Activated T-cell treated with anti-CD3 and anti-CD28 coated beads, Interleukin-2, amount 50 U/mL, for 72 hours (primary cell): ENCODE data around the gene CILP2. TPM values are rescaled to one million over a fixed set of nuclear protein-coding genes. Genes with fewer than 3 reads are reported as not detected.
A peak's percentile ranks its signal among the peaks of the same experiment; 100 is the strongest.

ENCODE experiments used
- ATAC-seq, 2 donors: fragments of 150-1000 bp; cut with Tn5 transposase; replicated peaks in 1 of 2; 2 replicates each; pipeline ENCODE4 v1.10.0; 2021; ENCODE audit warnings: moderate library complexity in 2 of 2, mild to moderate bottlenecking in 1 of 2
- DNase-seq, 2 donors: peaks; one replicate each; pipeline ENCODE4 v3.0.0; 2021 to 2022; ENCODE audit warnings: mixed read lengths in 1 of 2
- H3K27ac Mint-ChIP-seq: one replicate; pipeline ENCODE4 v1.8.0; 2022; ENCODE audit warnings: mild to moderate bottlenecking, moderate library complexity, mixed read lengths
- H3K27me3 Mint-ChIP-seq: one replicate; pipeline ENCODE4 v1.8.0; 2022; ENCODE audit warnings: low read depth, mixed read lengths
- H3K36me3 Mint-ChIP-seq, 2 donors: one replicate each; pipeline ENCODE4 v1.8.0; 2022; ENCODE audit warnings: mixed read lengths in 2 of 2, mild to moderate bottlenecking in 1 of 2; ENCODE audit not compliant: insufficient read depth in 2 of 2
- H3K4me1 Mint-ChIP-seq: one replicate; pipeline ENCODE4 v1.8.0; 2022; ENCODE audit warnings: low read depth, mixed read lengths
- H3K4me3 Mint-ChIP-seq, 2 donors: one replicate each; pipeline ENCODE4 v1.8.0; 2022; ENCODE audit warnings: mild to moderate bottlenecking in 2 of 2, mixed read lengths in 2 of 2, moderate library complexity in 2 of 2
- H3K9me3 Mint-ChIP-seq, 2 donors: one replicate each; pipeline ENCODE4 v1.8.0; 2022; ENCODE audit warnings: mixed read lengths in 2 of 2
- total RNA-seq, 2 donors: library from RNA; stranded (reverse); gene quantifications; one replicate each; pipeline ENCODE4 v1.2.3, GENCODE V29; 2022

Gene CILP2
- total RNA-seq, 2 donors from 2014 or later, result 0.44 to 0.86 TPM

DNA sequence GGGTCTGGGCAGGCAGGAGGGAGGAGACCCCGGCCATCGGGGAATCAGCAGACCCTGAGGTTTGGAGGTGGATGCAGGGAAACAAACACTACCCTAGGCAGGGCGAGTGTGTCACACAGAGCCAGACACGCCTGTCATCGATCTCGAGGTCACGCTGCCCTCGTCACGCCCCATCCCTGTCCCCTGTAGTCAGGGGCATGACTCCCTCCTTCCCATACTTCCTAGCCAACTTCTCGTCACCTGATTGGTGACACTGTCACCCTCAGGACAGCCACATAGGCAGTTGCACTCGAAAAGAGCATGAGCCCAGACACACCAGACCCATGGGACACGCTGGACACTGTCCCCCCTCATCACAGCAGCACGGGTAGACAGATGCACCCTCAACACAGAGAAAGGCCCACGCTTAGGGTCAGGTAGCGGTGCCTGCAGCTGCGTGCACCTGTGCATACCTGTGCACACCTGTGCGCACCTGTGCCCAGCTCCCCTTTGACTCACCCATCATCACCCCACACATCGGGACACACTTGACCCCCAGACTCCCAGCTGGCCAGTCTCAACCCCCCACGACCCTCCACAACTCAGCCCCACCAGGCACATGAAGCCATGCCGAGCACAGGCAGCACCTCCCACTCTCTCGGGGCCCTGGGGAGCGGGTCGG lies 11.9 kb downstream of the CILP2 start:
- DNase-seq (no peak), ATAC-seq (no peak)
- Mint-ChIP-seq H3K4me1 (peaks cover 5% of the 10 kb centered on the region), H3K27ac (no peak overlapping the region), H3K27me3 (no peaks in the 10 kb centered on the region), H3K4me3 (no peak overlapping the region), H3K36me3 (no peaks in the 10 kb centered on the region), H3K9me3 (no peaks in the 10 kb centered on the region)

DNA sequence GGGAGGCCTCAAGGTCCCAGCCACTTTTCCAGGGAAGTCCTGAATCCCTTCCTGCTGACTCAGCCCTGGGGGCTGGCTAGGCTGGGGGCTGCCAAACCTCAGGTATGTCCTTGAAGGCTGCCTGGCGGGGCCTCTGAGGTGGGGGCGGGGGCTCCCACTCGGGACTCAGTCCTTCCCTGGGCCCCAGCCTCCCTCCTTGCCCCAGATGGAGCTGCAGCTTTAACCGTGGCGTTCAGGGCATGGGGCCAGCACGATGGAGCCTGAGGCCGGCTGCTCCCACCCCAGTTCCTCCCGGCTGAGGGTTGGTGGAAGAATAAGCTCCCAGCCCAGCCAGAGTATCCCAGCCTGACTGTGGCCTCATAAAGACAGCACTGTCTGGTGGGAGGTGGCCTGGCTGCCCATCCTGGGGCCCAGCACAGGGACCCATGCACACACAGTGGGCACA lies 12.4 kb downstream of the CILP2 start:
- no peaks in the 10 kb centered on the region for H3K36me3 Mint-ChIP-seq
- no peak overlapping the region for H3K4me3 Mint-ChIP-seq
- H3K9me3 Mint-ChIP-seq, result no peaks in the 10 kb centered on the region
- ATAC-seq (no peak), DNase-seq (no peak)
- no peak overlapping the region for H3K27ac Mint-ChIP-seq
- peaks cover 5% of the 10 kb centered on the region for H3K4me1 Mint-ChIP-seq
- H3K27me3 Mint-ChIP-seq, result no peaks in the 10 kb centered on the region

DNA sequence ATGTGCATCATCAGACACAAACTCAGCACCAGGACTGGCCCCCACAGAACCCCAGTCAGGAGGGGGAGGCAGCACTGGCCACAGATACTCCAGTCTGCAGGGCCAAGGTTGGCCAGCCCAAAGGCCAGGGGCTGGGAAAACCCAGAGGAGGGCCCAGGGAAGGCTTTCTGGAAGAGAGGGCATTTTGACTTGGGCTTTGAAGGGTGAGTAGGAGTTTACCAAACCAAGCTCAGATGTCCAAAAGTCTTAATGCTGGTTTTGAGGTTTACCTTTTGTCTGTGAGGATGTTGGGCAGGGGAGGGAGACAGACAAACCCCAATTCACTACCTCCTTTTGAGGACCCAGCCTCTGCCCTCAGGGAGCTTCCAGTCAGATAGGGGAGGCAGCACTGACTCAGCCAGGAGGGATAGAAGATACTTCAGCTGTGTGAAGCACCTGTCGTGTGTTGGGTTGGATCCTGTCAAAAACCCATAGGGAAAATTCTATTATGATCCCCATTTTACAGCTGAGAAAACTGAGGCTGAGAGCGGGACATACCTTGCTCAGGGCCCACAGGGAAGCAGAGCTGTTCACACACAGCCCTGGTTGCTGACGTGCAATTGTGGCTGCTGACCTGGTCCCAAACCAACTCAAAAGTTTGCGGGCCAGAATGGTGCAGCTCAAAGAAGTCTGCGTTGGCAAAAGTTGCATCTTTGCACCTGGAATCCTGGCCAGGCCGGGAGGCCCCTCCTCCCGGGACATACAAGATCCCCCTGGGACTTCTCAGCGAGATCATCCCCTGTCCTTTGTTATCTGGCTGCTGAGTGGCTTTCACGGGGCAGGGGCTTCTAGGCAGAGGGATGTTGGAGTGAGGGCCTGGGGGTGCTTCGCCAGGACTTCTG lies 13.1 kb downstream of the CILP2 start:
- Mint-ChIP-seq H3K27ac (no peak overlapping the region), H3K36me3 (no peaks in the 10 kb centered on the region), H3K4me3 (no peak overlapping the region), H3K4me1 (peaks cover 5% of the 10 kb centered on the region), H3K9me3 (no peaks in the 10 kb centered on the region), H3K27me3 (no peaks in the 10 kb centered on the region)
- ATAC-seq, result no peak
- no peak for DNase-seq

DNA sequence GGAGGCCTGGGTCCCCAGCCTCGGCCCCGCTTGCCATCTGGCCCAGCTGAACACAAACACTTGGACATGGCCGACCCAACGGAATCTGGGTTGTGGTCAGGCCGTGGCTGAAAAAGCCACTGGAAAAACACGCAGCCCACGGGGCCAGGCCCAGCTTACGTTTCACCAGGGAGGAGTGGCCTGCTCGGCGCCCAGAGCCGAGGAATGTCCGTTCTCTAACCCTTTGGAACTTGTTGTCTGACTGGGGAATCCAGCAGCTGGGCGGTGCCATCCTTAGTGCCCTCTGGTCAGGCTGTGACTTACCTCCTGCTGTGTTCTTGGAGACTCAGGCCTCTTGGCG lies 13.8 kb downstream of the CILP2 start:
- H3K4me3 Mint-ChIP-seq, result no peak overlapping the region
- no peaks in the 10 kb centered on the region for H3K9me3 Mint-ChIP-seq
- H3K27ac Mint-ChIP-seq, result no peak overlapping the region
- no peaks in the 10 kb centered on the region for H3K36me3 Mint-ChIP-seq
- no peak for DNase-seq
- no peak for ATAC-seq
- H3K4me1 Mint-ChIP-seq, result peaks cover 5% of the 10 kb centered on the region
- H3K27me3 Mint-ChIP-seq, result no peaks in the 10 kb centered on the region

DNA sequence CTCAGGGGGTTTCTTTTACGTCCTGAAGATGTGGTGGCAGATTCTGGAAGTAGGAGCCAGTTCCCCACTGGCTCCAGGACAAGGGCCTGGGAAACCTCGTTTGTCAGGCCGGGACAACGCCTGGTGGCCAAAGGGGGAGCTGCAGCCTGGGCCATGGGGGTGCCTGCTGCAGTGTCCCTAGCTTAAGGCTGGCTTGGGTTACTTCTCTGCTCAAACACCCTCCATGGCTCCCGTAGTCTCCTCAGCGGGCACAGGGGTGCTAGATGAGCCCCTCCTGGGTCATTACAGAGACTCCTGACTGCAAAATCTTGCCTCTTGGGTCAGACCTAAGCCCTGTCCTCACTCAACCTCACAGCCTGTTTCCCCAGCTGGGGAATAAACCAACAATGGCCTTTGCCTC lies 14.7 kb downstream of the CILP2 start:
- Mint-ChIP-seq H3K4me3 (no peak overlapping the region), H3K27ac (no peak overlapping the region), H3K36me3 (no peaks in the 10 kb centered on the region), H3K4me1 (peaks cover 5% of the 10 kb centered on the region), H3K9me3 (no peaks in the 10 kb centered on the region), H3K27me3 (no peaks in the 10 kb centered on the region)
- peak; percentile 35 to 41 for ATAC-seq
- DNase-seq, result peak in 1 of 2 donors; percentile 32

DNA sequence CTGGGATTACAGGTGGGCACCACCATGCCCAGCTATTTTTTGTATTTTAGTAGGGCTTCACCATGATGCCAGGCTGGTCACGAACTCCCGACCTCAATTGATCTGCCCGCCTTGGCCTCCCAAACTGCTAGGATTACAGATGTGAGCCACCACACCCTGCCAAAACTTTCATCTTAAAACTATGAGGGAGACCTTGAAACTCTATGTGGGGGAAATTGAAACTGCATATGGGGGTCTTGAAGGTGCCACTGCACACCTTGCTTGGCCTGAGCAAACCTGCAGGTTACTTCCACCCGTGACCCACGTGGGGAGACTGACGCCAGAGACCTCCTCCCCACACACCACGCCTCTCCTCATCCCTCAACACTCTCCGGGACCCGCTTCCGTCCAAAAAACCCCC lies 15.6 kb downstream of the CILP2 start:
- Mint-ChIP-seq H3K36me3 (no peaks in the 10 kb centered on the region), H3K4me1 (peaks cover 5% of the 10 kb centered on the region), H3K9me3 (no peaks in the 10 kb centered on the region), H3K27me3 (no peaks in the 10 kb centered on the region), H3K4me3 (no peak overlapping the region), H3K27ac (no peak overlapping the region)
- DNase-seq (no peak), ATAC-seq (no peak)

DNA sequence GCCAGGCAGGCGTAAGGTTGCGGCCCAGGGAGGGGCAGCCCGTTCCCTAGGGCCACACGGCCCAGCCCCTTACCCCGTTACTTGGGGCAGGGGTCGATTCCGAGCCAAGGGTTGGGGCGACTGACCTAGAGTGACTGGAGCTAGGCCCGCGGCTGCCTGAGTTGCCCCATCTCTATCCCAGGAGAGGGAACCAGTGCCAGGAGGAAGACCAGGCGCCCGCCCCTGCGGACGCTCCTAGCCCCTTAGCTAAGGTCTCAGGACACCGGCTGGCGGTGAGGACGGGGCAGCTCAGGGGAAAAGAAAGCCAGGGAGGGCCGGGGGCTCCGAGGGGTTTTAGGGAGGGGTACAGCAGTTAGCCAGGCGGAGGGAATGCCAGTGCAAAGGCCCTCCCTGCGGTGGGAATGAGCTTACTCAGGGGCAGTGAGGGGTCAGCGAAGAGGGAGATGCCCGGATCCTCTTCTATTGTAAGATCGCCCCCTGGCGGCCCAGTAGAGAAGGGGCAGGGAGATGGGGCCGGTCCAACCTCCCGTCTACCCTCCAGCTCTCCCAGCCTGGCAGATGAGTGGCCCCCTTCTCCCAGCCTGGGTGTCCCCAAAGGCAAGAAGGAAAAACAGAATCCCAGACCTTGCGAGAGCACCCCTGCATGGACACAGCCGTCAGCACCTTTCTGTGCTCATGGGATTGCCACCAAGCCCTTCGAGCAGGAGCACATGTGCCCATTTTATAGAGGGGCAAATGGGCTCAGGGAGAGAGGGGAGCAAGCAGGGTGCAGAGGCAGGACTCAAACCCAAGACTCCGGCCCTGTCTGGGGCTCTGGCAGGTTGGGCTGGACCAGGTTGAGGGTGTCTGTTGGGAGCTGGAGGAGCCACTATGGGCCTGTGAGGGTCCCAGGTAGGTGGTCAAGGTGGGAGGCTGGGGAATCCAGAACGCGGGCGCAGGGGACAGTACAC lies 16.3 kb downstream of the CILP2 start:
- Mint-ChIP-seq H3K4me1 (peaks cover 5% of the 10 kb centered on the region), H3K27me3 (no peaks in the 10 kb centered on the region), H3K36me3 (peaks cover 0 to 3% of the 10 kb centered on the region in 2 donors), H3K4me3 (no peak overlapping the region), H3K9me3 (no peaks in the 10 kb centered on the region), H3K27ac (no peak overlapping the region)
- ATAC-seq, result peak; percentile 65
- peak; percentile 69 to 79 for DNase-seq

DNA sequence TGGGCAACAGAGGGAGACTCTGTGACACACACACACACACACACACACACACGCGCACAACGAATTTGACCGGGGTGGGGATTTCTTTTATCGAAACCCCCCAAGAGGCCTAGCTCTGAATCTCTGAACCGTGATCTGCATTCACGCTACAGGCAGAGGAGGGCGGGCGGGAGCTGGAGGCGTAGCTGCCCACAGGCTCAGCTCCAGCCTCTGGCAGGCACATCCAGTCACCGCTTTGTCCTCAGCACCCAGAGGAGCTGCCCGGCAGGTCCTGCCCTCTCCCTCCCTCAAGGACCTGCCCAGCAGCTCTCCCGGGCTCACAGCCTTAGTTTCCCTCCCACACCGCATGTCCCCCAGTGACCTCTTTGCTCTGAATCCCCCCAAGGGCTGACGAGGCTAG lies 20.0 kb downstream of the CILP2 start:
- ATAC-seq (no peak), DNase-seq (no peak)
- Mint-ChIP-seq H3K4me3 (no peak overlapping the region), H3K36me3 (peaks cover 0 to 4% of the 10 kb centered on the region in 2 donors), H3K4me1 (peaks cover 5% of the 10 kb centered on the region), H3K27ac (no peak overlapping the region), H3K9me3 (no peaks in the 10 kb centered on the region), H3K27me3 (no peaks in the 10 kb centered on the region)

DNA sequence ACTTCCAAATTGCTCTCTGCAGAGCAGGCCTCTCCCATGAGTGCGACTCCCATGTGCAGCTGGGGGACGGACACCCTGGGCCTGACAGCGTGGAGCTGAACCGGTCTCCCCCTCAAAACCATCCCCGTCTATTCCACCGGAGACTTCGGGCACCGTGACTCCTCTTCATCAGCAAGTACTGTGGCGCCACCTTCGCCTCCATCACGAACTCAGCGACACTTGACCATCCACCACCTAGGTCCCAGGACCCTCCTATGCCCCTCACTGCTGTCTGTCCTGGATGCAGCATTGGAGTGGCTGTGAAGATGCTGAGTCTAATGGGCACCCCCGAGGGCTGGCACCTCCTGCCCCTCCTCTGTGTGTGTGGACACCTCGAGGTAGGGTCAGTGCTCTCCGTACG lies 20.6 kb downstream of the CILP2 start:
- DNase-seq (no peak), ATAC-seq (no peak)
- no peaks in the 10 kb centered on the region for H3K9me3 Mint-ChIP-seq
- H3K27me3 Mint-ChIP-seq, result no peaks in the 10 kb centered on the region
- peak overlapping the region; percentile 35 for H3K27ac Mint-ChIP-seq
- H3K36me3 Mint-ChIP-seq, result peaks cover 0 to 4% of the 10 kb centered on the region in 2 donors
- H3K4me3 Mint-ChIP-seq, result no peak overlapping the region
- peaks cover 5% of the 10 kb centered on the region for H3K4me1 Mint-ChIP-seq

DNA sequence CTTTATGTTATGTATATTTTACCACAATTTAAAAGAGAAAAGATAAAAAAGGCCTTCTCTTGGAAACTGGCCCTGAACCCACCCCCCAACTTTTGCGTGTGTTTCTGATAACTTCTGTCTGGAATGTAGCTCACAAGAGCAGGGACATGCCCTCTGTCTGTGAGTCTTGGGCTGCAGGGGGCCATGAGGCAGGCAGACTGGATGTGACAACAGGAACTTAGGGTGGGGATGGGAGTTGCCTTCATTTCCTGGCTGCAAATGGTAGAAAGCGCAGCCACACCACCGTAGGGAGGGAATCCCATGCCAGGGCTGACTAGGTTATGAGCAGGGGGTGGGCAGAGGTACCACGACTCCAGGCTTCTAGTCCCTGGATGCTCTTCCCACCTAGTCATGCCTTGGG lies 21.9 kb downstream of the CILP2 start:
- no peaks in the 10 kb centered on the region for H3K4me1 Mint-ChIP-seq
- H3K27me3 Mint-ChIP-seq, result no peaks in the 10 kb centered on the region
- DNase-seq (no peak), ATAC-seq (no peak)
- peaks cover 4 to 11% of the 10 kb centered on the region in 2 donors for H3K36me3 Mint-ChIP-seq
- no peak overlapping the region for H3K4me3 Mint-ChIP-seq
- H3K9me3 Mint-ChIP-seq, result no peaks in the 10 kb centered on the region
- no peak overlapping the region for H3K27ac Mint-ChIP-seq

DNA sequence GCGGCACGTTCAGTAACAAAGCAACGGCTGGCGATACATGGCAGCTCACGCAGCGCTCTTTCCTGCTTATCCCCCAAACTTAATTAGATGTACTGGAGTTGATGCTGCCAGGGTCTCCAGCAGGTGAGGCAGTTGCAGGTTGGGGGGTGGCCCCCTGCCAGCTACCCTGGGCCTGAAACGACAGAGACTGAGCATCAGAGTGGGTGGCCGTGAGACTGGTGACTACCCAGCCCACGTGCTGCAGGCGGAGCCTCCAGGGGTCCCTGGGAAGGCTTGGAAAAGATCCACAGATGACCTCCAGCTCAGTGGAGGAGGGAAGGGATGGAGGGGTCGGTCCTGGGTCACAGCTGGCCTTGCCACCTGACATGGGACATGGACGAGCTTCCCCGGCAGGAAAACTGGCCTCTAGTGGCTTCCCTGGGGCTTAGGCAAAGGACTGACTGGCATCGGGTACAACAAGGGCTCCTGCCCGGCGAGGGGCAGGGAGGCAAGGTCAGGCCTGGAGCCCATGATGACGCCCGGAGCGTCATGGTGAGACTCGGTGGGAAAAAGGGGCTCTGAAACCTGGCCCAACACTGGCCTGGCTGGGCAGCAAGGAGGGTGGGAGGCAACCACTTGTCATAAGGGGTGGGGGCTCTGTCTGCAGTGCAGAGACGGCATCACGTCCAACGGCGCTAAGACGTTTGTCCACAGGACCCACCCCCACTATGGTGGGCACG lies 24.0 kb downstream of the CILP2 start:
- Mint-ChIP-seq H3K4me3 (no peak overlapping the region), H3K9me3 (no peaks in the 10 kb centered on the region), H3K36me3 (peaks cover 6 to 15% of the 10 kb centered on the region in 2 donors), H3K27ac (peak overlapping the region; percentile 63), H3K27me3 (no peaks in the 10 kb centered on the region), H3K4me1 (no peaks in the 10 kb centered on the region)
- no peak for ATAC-seq
- DNase-seq, result no peak

DNA sequence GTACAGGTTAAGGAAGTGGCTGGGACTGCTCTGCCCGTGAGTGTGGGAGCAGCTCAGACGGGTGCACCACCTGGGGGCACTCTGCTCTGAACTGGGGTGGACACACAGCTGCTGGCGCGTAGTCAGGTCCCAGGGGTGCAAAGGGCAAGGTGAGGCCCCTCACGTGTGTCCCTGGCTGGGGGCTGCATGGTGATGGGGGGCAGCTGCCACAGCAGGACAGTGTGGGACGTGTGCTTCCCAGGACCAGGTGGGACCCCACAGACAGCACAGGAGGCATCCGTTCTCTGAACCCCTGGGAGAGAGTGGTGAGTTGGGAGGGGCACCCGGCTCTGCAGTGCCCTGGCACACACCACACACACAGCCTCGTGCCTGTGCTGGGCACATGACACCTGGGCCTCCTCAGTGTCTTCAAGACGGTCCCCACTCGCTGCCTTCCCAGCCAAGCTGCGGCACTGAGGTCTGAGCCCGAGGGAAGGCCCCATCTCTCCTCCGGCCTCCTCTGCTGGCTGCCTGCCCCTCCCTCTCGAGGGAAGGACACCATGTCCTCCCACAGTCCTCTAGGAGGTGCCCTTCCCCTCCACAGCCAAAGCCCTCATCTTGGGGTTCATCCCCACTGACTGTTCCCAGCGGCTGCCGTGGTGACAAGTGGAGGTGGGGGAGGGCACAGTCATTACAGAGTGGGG lies 24.7 kb downstream of the CILP2 start:
- no peak overlapping the region for H3K4me3 Mint-ChIP-seq
- peak; percentile 32 to 37 for DNase-seq
- H3K9me3 Mint-ChIP-seq, result no peaks in the 10 kb centered on the region
- no peaks in the 10 kb centered on the region for H3K27me3 Mint-ChIP-seq
- no peaks in the 10 kb centered on the region for H3K4me1 Mint-ChIP-seq
- H3K27ac Mint-ChIP-seq, result peak overlapping the region; percentile 63
- ATAC-seq, result peak; percentile 71 to 72
- H3K36me3 Mint-ChIP-seq, result peaks cover 6 to 17% of the 10 kb centered on the region in 2 donors
